Measurements from ENCODE around the gene KIRREL3.

The KIRREL3 gene

GRCh38 chr11:126710804-126711399 is 289.7 kb downstream of the KIRREL3 start:
- H3K4me3 ChIP-seq (ENCODE audit: low read depth, low read length): no peak overlapping the region
- no peak for DNase-seq (ENCODE audit: low read depth)
- TF ChIP-seq CTCF (IDR thresholded peaks at IDR 0.05; ENCODE audit: low read depth, low read length, missing control alignments): no peak

- no peak overlapping the region for H3K4me3 ChIP-seq (ENCODE audit: low read depth, low read length)
- no peak for DNase-seq (ENCODE audit: low read depth)
- TF ChIP-seq CTCF (IDR thresholded peaks at IDR 0.05; ENCODE audit: low read depth, low read length, missing control alignments): no peak
These were observed 293.1 kb downstream of the KIRREL3 start for GRCh38 chr11:126707498-126707897.

- no peak for DNase-seq (ENCODE audit: low read depth)
- TF ChIP-seq CTCF (IDR thresholded peaks at IDR 0.05; ENCODE audit: low read depth, low read length, missing control alignments): no peak
- H3K4me3 ChIP-seq (ENCODE audit: low read depth, low read length): no peak overlapping the region
These were observed 296.5 kb downstream of the KIRREL3 start for GRCh38 chr11:126704096-126704495.

GRCh38 chr11:126703662-126704061 is 296.9 kb downstream of the KIRREL3 start:
- no peak for TF ChIP-seq CTCF (IDR thresholded peaks at IDR 0.05; ENCODE audit: low read depth, low read length, missing control alignments)
- no peak overlapping the region for H3K4me3 ChIP-seq (ENCODE audit: low read depth, low read length)
- DNase-seq (ENCODE audit: low read depth): no peak

GRCh38 chr11:126702987-126703386 is 297.6 kb downstream of the KIRREL3 start:
- DNase-seq (ENCODE audit: low read depth): no peak
- TF ChIP-seq CTCF (IDR thresholded peaks at IDR 0.05; ENCODE audit: low read depth, low read length, missing control alignments): no peak

GRCh38 chr11:126702165-126702720 is 298.3 kb downstream of the KIRREL3 start:
- no peak for DNase-seq (ENCODE audit: low read depth)
- no peak for TF ChIP-seq CTCF (IDR thresholded peaks at IDR 0.05; ENCODE audit: low read depth, low read length, missing control alignments)
- no peak overlapping the region for H3K4me3 ChIP-seq (ENCODE audit: low read depth, low read length)

More at GRCh38 chr11:126702987-126703386, 297.6 kb downstream of the KIRREL3 start:
- no peak overlapping the region for H3K4me3 ChIP-seq (ENCODE audit: low read depth, low read length)

GRCh38 chr11:126701520-126701897 is 299.1 kb downstream of the KIRREL3 start:
- H3K4me3 ChIP-seq (ENCODE audit: low read depth, low read length): no peak overlapping the region
- DNase-seq (ENCODE audit: low read depth): no peak
- no peak for TF ChIP-seq CTCF (IDR thresholded peaks at IDR 0.05; ENCODE audit: low read depth, low read length, missing control alignments)
